Omental fat pad (tissue), 4 donors: Measurements from ENCODE around the gene PPP4R1. TPM values are rescaled to one million over a fixed set of nuclear protein-coding genes. Genes with fewer than 3 reads are reported as not detected.

Experiments used
- ATAC-seq: fragments of 150-250 bp; one replicate; pipeline ENCODE4 v1.9.1; 2016; ENCODE audit warnings: mild to moderate bottlenecking, moderate library complexity; ENCODE audit not compliant: low FRiP score
- DNase-seq: peaks from one replicate; pipeline ENCODE4 v3.0.0-alpha.2; 2019; ENCODE audit warnings: low spot score
- CTCF ChIP-seq, 3 donors: fragments of 450-650 bp; IDR thresholded peaks; one replicate each; pipeline ENCODE4 v1.5.1; 2016 to 2017; ENCODE audit warnings: antibody characterized with exemption in 3 of 3, mild to moderate bottlenecking in 3 of 3, moderate library complexity in 2 of 3
- total RNA-seq, 4 donors: library from RNA; depleted of rRNA; stranded (reverse); fragments of >200 nt; gene quantifications; one replicate each; pipeline ENCODE4 v1.1.0, GENCODE V29; 2016

Gene PPP4R1, protein sequence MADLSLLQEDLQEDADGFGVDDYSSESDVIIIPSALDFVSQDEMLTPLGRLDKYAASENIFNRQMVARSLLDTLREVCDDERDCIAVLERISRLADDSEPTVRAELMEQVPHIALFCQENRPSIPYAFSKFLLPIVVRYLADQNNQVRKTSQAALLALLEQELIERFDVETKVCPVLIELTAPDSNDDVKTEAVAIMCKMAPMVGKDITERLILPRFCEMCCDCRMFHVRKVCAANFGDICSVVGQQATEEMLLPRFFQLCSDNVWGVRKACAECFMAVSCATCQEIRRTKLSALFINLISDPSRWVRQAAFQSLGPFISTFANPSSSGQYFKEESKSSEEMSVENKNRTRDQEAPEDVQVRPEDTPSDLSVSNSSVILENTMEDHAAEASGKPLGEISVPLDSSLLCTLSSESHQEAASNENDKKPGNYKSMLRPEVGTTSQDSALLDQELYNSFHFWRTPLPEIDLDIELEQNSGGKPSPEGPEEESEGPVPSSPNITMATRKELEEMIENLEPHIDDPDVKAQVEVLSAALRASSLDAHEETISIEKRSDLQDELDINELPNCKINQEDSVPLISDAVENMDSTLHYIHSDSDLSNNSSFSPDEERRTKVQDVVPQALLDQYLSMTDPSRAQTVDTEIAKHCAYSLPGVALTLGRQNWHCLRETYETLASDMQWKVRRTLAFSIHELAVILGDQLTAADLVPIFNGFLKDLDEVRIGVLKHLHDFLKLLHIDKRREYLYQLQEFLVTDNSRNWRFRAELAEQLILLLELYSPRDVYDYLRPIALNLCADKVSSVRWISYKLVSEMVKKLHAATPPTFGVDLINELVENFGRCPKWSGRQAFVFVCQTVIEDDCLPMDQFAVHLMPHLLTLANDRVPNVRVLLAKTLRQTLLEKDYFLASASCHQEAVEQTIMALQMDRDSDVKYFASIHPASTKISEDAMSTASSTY
- 100 to 1,000 TPM in 2 of 4 donors, 10 to 100 TPM in 2; 65.7 to 159 (median 99.8) TPM for total RNA-seq

- DNase-seq (peak; percentile 42), ATAC-seq (peak; percentile 81)
- TF ChIP-seq CTCF (IDR thresholded peaks at IDR 0.05) = no peak
These were observed at the start of gene PPP4R1 for GRCh38 chr18:9614401-9615279. Gene PPP4R1 (minus strand): TSS chr18:9614559. CDS start chr18:9614484, 75 bp downstream.

DNA sequence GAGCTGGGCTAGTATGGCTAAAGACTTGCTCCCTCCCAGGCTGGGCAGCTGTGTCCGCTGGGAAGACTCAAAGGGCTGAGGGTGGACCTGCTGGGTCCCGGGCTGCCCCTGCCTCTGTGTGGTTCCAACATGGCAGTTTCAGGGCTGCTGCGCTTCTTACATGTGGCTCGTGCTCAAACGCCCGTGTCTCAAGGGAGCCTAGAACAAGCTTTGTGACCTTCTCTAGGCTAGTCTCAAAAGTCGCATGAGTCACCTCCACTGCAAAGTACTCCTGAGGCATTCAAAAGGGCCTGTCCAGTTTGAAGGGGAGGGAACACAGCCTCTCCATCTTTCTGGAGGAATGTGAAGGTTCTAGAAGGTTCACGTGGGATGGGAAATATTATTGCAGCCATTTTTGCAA is 49.0 kb upstream of the PPP4R1 start:
- DNase-seq (no peak), ATAC-seq (no peak)
- TF ChIP-seq CTCF (IDR thresholded peaks at IDR 0.05) = no peak

DNA sequence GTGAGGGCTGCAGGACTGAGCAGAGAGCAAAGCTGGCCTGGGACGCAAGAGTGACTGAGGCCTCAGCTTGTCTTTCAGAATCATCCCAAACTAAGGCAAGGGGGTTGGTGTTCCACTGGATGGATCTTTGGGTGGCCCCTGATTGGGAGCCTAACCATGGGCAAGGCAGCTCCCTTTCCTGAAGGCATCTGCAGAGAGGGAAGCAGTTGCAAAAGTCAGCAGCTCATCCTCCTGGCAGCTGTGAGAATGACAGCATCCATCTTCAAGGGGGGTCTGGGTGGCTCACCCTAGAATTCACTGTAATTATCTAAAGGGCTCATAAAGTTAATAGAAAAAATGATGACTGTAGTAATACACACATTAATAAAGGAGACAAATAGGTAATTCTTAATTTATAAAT is 47.2 kb upstream of the PPP4R1 start:
- TF ChIP-seq CTCF (IDR thresholded peaks at IDR 0.05) = no peak
- ATAC-seq (no peak), DNase-seq (no peak)

- DNase-seq = no peak
- ATAC-seq = no peak
These were observed 45.4 kb upstream of the PPP4R1 start for GRCh38 chr18:9659499-9660375.

DNA sequence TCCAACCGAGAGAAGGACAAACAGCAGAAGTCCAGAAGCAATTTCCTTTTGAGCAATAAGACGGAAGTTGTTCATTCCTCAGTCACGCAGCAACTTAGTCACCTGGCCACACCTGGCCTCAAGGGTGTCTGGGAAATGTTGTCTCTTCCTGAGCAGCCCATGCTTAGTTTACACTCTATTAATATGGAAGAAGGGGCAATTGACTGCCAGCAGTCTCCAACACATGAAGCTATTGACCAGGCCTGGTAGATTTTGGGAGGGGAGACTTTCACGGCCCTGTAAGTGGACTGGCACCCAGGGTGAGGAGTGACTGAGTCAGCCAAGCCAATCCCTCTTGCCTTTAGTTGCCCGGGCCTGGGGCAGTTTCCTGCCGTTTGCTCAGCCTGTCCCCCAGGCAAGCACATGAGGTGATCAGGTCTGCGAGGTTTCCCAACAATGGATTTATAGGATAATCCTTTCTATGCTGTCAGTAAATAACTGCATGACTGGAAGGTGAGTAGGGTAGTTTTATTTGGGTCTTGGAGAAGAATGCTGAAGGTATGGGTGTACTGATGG is 43.8 kb upstream of the PPP4R1 start:
- TF ChIP-seq CTCF (IDR thresholded peaks at IDR 0.05) = no peak
- ATAC-seq = no peak
- DNase-seq = no peak

More at GRCh38 chr18:9659499-9660375, 45.4 kb upstream of the PPP4R1 start:
- no peak for TF ChIP-seq CTCF (IDR thresholded peaks at IDR 0.05)
